Measurements from ENCODE around the gene SERGEF.

The SERGEF gene

DNA sequence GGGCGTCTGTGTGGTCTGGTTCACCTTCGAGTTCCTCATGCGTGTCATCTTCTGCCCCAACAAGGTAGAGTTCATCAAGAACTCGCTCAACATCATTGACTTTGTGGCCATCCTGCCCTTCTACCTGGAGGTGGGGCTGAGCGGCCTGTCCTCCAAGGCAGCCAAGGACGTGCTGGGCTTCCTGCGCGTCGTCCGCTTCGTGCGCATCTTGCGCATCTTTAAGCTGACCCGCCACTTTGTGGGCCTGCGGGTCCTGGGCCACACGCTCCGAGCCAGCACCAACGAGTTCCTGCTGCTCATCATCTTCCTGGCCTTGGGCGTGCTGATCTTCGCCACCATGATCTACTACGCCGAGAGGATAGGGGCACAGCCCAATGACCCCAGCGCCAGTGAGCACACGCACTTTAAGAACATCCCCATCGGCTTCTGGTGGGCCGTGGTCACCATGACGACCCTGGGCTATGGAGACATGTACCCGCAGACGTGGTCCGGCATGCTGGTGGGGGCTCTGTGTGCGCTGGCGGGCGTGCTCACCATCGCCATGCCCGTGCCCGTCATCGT is 240.9 kb downstream of the SERGEF start:
- no peak for DNase-seq (ENCODE audit: low read depth in 2 of 2)

DNA sequence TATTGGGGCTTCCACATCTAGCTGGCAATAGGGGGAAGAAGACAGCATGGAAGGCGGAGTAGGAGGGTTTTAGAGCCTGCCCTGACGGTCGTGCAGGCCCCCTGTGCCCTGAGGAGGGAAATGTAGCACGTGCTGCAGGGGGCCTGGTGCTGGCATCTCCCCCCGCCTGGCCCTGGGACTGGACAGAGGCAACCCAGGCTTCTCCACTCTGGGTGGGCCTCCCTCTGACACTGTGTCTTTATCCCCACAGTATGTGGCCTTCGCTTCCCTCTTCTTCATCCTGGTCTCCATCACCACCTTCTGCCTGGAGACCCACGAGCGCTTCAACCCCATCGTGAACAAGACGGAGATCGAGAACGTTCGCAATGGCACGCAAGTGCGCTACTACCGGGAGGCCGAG is 241.4 kb downstream of the SERGEF start:
- no peak for DNase-seq (ENCODE audit: low read depth in 2 of 2)

- no peak for DNase-seq (ENCODE audit: low read depth in 2 of 2)
These were observed 241.9 kb downstream of the SERGEF start for GRCh38 chr11:17770917-17771316.

DNA sequence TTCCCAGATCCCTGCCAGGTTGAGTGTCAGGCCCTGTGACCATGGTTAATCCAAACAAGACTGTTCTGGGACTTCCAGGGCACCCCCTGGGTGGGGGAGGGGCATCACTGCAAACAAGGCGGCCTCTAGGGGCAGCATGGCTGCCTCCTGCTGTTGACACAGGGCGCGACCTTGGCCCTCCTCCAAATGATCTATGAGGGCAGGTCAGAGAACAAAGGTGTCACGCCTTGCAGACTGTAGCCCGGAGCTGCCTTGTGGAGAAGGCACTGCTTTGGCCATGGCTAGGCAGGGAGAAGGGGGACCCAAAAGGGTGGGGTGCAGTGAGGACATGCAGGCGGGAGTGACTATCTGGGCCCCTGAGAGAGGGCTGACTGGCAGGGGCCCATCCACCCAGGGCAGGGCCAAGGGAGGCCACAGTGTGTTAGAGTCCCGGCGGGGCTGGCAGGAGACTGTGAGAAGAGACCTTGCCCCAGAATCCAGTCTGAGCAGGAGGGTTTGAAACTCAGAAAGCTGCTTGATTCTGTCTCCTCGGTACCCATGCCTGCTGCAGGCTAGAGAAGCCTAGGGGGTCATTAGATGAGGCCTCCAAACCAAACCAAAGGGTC is 242.7 kb downstream of the SERGEF start:
- no peak for DNase-seq (ENCODE audit: low read depth in 2 of 2)

- DNase-seq (ENCODE audit: low read depth in 2 of 2): no peak
These were observed 243.6 kb downstream of the SERGEF start for GRCh38 chr11:17769218-17769617.

- DNase-seq (ENCODE audit: low read depth in 2 of 2): no peak
These were observed 244.3 kb downstream of the SERGEF start for GRCh38 chr11:17768547-17768946.

GRCh38 chr11:17767914-17768313 is 244.9 kb downstream of the SERGEF start:
- no peak for DNase-seq (ENCODE audit: low read depth in 2 of 2)

DNA sequence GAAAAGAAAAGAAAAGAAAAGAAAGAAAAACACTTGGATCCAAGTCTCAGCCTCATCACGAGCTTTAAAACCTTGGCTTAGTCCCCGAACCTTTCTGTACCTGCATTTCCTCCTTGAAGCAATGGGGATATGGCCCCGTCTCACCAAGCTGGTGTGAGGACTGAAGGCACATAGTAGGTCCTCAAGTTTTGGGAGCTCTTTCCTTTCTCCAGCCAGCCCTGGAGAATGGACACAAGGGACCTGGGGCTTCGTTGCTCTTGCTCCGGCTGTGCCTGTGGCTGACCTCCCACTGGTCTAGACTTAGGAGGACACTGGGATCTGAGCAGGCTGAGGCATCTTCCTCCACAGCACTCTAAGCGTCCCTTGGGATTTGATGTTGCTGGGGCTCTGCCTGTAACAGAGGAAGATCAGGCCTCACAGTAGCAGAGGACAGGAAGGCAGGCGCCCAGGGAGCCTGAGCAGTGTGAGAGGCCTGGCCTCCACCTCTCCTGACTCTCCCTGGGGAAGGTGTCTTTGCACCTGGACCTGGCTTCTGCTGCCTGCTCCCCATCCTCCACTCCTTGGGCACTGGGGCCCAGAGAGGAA is 245.5 kb downstream of the SERGEF start:
- no peak for DNase-seq (ENCODE audit: low read depth in 2 of 2)

GRCh38 chr11:17766590-17766989 is 246.3 kb downstream of the SERGEF start:
- DNase-seq (ENCODE audit: low read depth in 2 of 2): no peak

- no peak for DNase-seq (ENCODE audit: low read depth in 2 of 2)
These were observed 246.8 kb downstream of the SERGEF start for GRCh38 chr11:17766073-17766359.

DNA sequence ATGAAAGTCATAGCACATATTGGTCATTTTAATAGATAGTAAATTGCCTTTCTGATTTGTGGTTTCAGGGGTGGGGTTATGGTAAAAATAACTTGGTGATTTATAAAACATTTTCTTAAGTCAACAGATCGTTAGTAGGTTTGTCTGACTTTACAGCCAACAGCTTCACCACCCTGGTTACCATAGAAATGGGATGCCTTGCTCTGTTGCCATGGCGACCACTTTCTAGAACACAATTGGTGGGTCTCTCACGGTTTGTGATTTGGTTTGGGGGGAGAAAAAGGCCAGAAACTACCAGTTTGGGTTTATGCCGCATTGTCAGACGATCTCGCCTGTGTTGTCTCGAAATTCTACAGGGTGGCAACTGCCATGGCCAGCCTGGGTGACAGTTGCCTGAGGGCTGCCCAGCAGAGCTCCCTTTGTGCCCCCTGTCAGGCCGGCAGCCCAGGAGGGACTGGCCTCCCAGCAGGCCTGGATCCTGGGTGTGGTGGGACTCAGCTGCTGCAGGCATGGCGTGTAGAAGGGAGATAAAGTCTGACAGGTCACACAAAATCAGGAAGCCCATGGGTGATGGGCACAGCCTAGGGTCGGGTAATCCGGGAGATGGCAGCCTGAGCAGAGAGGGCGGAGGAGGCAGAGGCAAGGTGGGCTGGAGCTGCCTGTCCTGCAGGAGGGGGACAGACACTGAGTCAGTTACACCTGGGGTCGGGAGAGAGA is 247.3 kb downstream of the SERGEF start:
- DNase-seq (ENCODE audit: low read depth in 2 of 2): no peak

DNA sequence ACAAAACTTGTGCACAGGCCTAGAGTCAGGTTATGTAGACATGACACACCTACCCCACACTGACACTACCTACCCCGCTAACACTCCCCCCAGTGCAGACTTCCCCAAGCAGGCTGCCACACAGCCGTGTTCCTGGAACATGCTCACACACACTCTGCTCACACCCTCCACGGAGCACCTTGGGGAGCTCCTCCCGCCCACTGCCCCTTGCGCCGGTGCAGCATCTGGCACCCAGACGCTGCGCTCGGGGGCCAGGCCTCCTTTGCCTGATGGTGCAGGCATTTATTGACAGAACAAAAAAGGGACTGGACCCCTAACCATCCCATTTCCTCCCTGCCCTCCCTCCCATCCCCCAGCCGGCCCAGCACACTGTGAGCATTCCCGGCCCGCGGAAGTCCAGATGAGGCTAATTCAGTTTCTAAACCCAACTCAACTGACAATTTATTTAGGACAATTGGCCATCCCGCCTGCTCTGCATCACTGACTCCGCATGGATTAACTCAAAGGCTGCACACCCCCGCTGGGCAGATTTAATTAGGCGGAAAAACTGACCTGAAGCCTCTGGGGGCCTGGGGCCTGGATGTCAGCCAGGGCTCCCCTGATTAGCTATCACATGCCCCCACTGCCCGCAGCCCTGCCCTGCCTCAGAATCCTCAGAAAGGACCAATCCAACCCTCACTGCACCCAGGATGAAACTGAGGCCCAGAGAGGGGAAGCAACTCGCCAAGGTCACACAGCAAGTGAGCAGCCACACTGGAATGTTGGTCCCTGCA is 248.2 kb downstream of the SERGEF start:
- no peak for DNase-seq (ENCODE audit: low read depth in 2 of 2)

DNA sequence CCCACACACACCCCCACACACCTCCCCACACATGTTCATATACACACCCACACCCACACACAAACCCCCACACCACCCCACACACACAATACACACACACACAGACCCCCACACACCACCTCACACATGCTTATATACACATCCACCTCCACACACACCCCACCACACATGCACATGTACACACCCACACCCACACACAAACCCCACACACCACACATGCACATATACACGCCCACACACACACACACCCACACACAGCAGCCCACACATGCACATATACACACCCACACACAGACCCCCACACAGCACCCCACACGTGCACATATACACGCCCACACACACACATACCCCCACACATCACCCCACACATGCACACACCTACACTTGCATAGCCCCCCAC is 249.1 kb downstream of the SERGEF start:
- no peak for DNase-seq (ENCODE audit: low read depth in 2 of 2)

- no peak for DNase-seq (ENCODE audit: low read depth in 2 of 2)
These were observed 249.6 kb downstream of the SERGEF start for GRCh38 chr11:17763244-17763643.

- DNase-seq (ENCODE audit: low read depth in 2 of 2): no peak
These were observed 250.4 kb downstream of the SERGEF start for GRCh38 chr11:17762309-17762974.

DNA sequence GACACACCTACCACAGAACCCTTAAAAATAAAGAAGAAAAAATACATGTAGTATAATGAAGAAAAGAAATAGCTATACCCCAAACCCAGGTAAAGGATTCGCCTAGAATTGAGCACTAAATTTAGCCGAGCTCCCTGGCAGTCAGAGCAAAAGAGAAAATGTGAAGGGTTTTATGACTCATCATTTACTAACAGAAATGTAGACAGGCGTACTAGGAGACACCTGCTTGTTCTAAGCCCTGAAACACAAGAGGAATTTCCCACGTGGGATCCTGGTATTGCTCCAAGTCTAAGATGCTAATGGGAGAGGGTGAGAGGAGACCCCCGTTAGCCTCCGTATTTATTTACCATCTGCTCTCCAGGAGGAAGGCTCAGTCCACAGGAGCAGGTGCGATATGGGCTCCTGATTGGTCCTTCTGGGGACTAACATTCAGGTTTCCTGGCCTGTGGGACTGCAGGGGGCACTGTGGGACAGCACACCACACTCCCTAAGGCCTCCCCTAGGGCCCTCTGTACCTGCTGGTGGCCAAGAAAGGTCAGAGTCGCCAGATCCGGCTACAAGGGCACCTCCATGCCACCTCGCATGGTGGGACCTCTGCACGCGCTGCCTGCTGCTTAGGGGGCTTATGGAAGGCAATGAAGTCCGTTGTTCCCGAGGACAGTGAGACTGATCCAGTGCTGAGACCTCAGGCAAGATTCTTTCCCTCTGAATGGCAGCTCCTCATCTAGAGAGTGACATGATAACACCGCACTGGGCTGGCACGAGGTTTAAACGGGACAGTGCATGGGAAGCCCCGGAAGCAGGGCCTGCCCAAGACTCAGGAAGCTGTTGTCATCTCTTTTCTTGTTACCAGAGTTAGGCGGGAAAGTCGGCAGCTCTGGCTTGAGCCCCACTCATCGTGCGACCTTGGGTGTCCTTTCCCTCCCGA is 252.5 kb downstream of the SERGEF start:
- DNase-seq (ENCODE audit: low read depth in 2 of 2): peak; percentile 11 to 14

DNA sequence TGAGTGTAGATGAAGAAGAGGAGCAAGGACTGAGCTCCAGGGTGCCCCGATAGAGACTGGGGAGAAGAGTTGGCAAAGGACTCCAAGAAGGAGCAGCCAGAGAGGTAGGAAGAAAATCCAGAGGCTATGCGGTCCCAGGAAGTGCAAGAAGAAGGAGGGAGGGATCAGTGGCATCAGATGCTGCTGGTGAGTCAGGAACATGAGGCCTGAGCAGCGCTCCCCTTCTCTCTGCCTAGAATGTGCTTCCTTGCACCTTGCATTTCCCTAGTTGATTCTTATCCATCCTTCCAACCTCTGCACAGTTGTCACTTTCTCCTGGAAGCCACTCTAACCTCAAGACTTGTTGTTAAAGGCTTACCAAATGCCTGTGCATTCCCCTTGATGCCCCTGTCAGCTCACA is 257.0 kb downstream of the SERGEF start:
- DNase-seq (ENCODE audit: low read depth in 2 of 2): no peak

DNA sequence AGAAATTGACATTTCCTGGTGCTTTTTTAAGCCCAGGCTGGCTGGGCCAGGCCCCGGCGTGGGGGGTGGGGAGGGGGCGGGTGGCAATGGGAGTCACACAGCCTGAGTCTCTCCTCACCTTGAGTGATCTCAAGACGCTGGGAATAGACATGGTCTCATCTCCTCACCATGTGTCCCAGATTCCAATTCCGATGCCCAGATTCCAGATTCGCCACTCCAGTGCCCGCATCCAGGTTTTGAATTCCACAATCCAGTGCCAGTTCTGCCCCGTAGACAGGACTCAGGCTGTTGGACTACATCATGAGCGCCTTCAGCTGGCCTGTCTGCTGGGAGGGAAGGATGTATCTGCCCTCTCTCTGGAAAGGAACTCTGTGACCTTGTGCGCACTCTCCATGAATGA is 259.2 kb downstream of the SERGEF start:
- DNase-seq (ENCODE audit: low read depth in 2 of 2): no peak

DNA sequence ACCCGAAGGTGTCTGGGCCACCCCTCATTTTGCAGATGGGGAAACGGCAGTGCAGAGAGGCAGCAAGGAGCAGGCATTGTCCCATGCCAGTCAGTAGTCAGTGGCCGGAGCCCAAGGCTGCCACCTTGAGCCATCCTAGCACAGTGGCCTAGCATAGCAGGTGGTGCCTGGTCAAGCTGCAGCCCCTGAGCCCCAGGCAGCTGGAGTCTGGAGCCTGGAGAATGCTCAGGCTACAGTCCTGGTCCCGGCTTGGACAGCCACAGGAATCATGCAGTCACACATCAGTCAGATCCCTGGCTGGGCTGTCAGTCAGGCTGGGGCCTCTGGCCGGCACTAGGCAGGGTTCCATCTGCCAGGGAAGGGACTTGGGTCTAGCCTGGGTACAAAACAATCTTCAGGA is 259.7 kb downstream of the SERGEF start:
- DNase-seq (ENCODE audit: low read depth in 2 of 2): no peak

- DNase-seq (ENCODE audit: low read depth in 2 of 2): no peak
These were observed 260.7 kb downstream of the SERGEF start for GRCh38 chr11:17752144-17752543.

DNA sequence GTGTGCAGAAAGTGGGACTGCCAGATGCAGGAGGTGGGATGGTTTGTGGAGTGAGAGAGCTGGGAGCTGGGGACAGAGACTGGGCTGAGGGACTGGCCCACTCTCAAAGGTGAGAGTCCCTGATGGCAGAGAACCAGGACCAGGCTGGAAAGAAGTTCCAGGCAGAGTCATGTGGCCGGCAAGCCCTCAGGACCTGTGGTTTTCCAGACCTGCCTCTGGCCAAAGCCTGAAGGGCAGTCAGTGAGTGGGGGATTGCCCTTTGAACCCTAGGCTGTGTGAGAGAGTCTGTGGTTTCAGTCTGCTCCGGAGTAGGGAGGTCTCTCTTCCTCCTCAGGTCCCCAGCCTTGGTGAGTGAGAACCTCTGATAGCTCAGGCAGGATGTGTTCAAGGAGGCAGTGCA is 261.3 kb downstream of the SERGEF start:
- DNase-seq (ENCODE audit: low read depth in 2 of 2): no peak
